PC-9 (cell line): ENCODE data around the gene STARD13.

Experiments
- CTCF ChIP-seq: fragments of 200-600 bp; sonication (generic); conservative IDR thresholded peaks from 2 replicates; pipeline ENCODE4 v1.6.1; 2017; ENCODE audit warnings: mixed run types, antibody characterized with exemption, mild to moderate bottlenecking, moderate library complexity
- EZH2 ChIP-seq: fragments of 200-600 bp; sonication (generic); IDR thresholded peaks from 2 replicates; pipeline ENCODE4 v1.8.0; 2017; ENCODE audit warnings: antibody characterized with exemption, low read depth

GRCh38 chr13:33081666-33082065, 203.9 kb downstream of the STARD13 start:
- TF ChIP-seq CTCF = no peak
- no peak for TF ChIP-seq EZH2
